SU-DHL-6 (cell line): ENCODE results near the gene RAB3GAP1.

Source experiments
- H2AFZ ChIP-seq: fragments of 200-600 bp; sonication (generic); 2 replicates; pipeline ENCODE4 v1.6.1; 2014; ENCODE audit warnings: low read depth, mild to moderate bottlenecking, moderate library complexity, mixed read lengths, antibody characterized with exemption, low read length; ENCODE audit not compliant: severe bottlenecking
- H3F3A ChIP-seq: fragments of 200-600 bp; shearing (Covaris generic); 2 replicates; pipeline ENCODE4 v1.6.0; 2016; ENCODE audit warnings: antibody characterized with exemption, mild to moderate bottlenecking; ENCODE audit not compliant: insufficient read depth
- H3K27ac ChIP-seq: fragments of 200-600 bp; sonication (generic); 2 replicates; pipeline ENCODE4 v1.5.1; 2016; ENCODE audit warnings: low read depth, mild to moderate bottlenecking, low read length, moderate library complexity, mixed read lengths
- H3K27me3 ChIP-seq: fragments of 200-600 bp; sonication (generic), shearing (Covaris generic); 2 replicates; pipeline ENCODE4 v1.6.0; 2014; ENCODE audit warnings: mild to moderate bottlenecking, low read length
- H3K36me3 ChIP-seq: fragments of 200-600 bp; sonication (generic); 2 replicates; pipeline ENCODE4 v1.6.1; 2014; ENCODE audit warnings: mild to moderate bottlenecking, low read length, mixed read lengths
- H3K4me2 ChIP-seq: fragments of 300-600, 200-600 bp; shearing (Covaris generic), sonication (generic); 2 replicates; pipeline ENCODE4 v1.6.0; 2014; ENCODE audit warnings: low read length, low read depth, mild to moderate bottlenecking; ENCODE audit not compliant: poor library complexity, severe bottlenecking
- H3K4me3 ChIP-seq: fragments of 200-600 bp; sonication (generic); 2 replicates; pipeline ENCODE4 v1.5.1; 2014; ENCODE audit warnings: antibody characterized with exemption, low read length, mild to moderate bottlenecking, mixed read lengths; ENCODE audit not compliant: insufficient read depth, poor library complexity, severe bottlenecking
- H3K79me2 ChIP-seq: fragments of 200-600 bp; sonication (generic); 2 replicates; pipeline ENCODE4 v1.6.1; 2014; ENCODE audit warnings: mild to moderate bottlenecking, low read length, moderate library complexity; ENCODE audit not compliant: insufficient read depth
- H3K9ac ChIP-seq: fragments of 200-600 bp; sonication (generic); 2 replicates; pipeline ENCODE4 v1.7.0; 2014; ENCODE audit warnings: mild to moderate bottlenecking, low read length
- H3K9me2 ChIP-seq: fragments of 200-600 bp; sonication (generic); replicated peaks from 2 replicates; pipeline ENCODE4 v1.6.1; 2014; ENCODE audit warnings: low read length; ENCODE audit not compliant: insufficient read depth
- H3K9me3 ChIP-seq: fragments of 200-600 bp; sonication (generic); 2 replicates; pipeline ENCODE4 v1.6.1; 2014; ENCODE audit warnings: low read length, mixed read lengths; ENCODE audit not compliant: insufficient read depth
- H4K20me1 ChIP-seq: fragments of 200-600 bp; sonication (generic); 2 replicates; pipeline ENCODE4 v1.6.1; 2014; ENCODE audit warnings: low read depth, mild to moderate bottlenecking, antibody characterized with exemption, low read length, moderate library complexity, mixed read lengths
- EZH2phosphoT487 ChIP-seq: fragments of 200-600 bp; sonication (generic), shearing (Covaris generic); conservative IDR thresholded peaks from 2 replicates; pipeline ENCODE4 v1.6.1; 2018; ENCODE audit warnings: mild to moderate bottlenecking, antibody characterized with exemption, low read length, moderate library complexity, mixed read lengths
- TF ChIP-seq, protein P1 (sequence below): fragments of 200-600 bp; sonication (generic); IDR thresholded peaks from one replicate; pipeline ENCODE4 v1.5.1; 2017; ENCODE audit warnings: antibody characterized with exemption, mild to moderate bottlenecking, low read length, moderate library complexity; ENCODE audit not compliant: insufficient read depth, poor library complexity, severe bottlenecking

RAB3GAP1 gene

DNA sequence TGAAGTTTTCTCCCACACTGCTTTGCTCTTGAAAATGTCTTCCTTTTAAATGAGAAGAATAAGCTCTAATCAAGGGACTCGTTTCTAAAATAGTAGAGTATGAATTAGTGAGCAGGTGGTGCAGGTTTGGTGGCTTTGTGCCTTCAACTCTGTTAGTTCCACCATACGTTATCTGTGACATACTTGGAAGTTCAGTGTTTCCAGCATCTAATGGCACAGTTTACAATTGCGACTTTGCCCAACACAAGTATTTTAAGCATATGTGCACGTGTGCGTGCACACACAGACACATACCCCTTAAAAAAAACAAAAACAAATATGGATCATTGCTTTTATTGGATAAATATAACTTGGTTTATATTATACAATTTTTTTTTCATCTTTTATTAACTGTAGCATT, 111.8 kb downstream of the RAB3GAP1 start:
- no peaks in the 10 kb centered on the region for H4K20me1 ChIP-seq
- H3K9me2 ChIP-seq, result no peaks in the 10 kb centered on the region
- H3K27ac ChIP-seq, result no peak overlapping the region
- H3F3A ChIP-seq, result no peaks in the 10 kb centered on the region; the same call in 1 of the 2 replicates
- TF ChIP-seq, protein P1, sequence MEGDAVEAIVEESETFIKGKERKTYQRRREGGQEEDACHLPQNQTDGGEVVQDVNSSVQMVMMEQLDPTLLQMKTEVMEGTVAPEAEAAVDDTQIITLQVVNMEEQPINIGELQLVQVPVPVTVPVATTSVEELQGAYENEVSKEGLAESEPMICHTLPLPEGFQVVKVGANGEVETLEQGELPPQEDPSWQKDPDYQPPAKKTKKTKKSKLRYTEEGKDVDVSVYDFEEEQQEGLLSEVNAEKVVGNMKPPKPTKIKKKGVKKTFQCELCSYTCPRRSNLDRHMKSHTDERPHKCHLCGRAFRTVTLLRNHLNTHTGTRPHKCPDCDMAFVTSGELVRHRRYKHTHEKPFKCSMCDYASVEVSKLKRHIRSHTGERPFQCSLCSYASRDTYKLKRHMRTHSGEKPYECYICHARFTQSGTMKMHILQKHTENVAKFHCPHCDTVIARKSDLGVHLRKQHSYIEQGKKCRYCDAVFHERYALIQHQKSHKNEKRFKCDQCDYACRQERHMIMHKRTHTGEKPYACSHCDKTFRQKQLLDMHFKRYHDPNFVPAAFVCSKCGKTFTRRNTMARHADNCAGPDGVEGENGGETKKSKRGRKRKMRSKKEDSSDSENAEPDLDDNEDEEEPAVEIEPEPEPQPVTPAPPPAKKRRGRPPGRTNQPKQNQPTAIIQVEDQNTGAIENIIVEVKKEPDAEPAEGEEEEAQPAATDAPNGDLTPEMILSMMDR, result no peak
- TF ChIP-seq EZH2phosphoT487, result no peak
- H3K4me2 ChIP-seq, result no peak overlapping the region
- no peaks in the 10 kb centered on the region for H3K9me3 ChIP-seq
- H2AFZ ChIP-seq, result no peak overlapping the region
- H3K36me3 ChIP-seq, result peaks cover 39% of the 10 kb centered on the region
- no peak overlapping the region for H3K9ac ChIP-seq
- no peak overlapping the region for H3K4me3 ChIP-seq
- no peaks in the 10 kb centered on the region for H3K27me3 ChIP-seq
- no peaks in the 10 kb centered on the region for H3K79me2 ChIP-seq

- peaks cover 37% of the 10 kb centered on the region for H3K36me3 ChIP-seq
- H3K79me2 ChIP-seq, result no peaks in the 10 kb centered on the region
- H3K27me3 ChIP-seq, result no peaks in the 10 kb centered on the region
- no peaks in the 10 kb centered on the region for H4K20me1 ChIP-seq
- H3K27ac ChIP-seq, result no peak overlapping the region
- no peaks in the 10 kb centered on the region for H3K9me3 ChIP-seq
- no peak overlapping the region for H3K9ac ChIP-seq
- no peak overlapping the region for H3K4me2 ChIP-seq
- TF ChIP-seq EZH2phosphoT487, result no peak
- TF ChIP-seq, protein P1, result no peak
- H3F3A ChIP-seq, result no peaks in the 10 kb centered on the region; the same call in 1 of the 2 replicates
- no peaks in the 10 kb centered on the region for H3K9me2 ChIP-seq
- H3K4me3 ChIP-seq, result no peak overlapping the region
- no peak overlapping the region for H2AFZ ChIP-seq
Observed at GRCh38 chr2:135164431-135164830, 112.3 kb downstream of the RAB3GAP1 start.

GRCh38 chr2:135167273-135167672, 115.2 kb downstream of the RAB3GAP1 start:
- H3K36me3 ChIP-seq, result peaks cover 47% of the 10 kb centered on the region
- H3K9me3 ChIP-seq, result no peaks in the 10 kb centered on the region
- TF ChIP-seq EZH2phosphoT487, result no peak
- TF ChIP-seq, protein P1, result no peak
- H3K27ac ChIP-seq, result no peak overlapping the region
- H3K9me2 ChIP-seq, result no peaks in the 10 kb centered on the region
- no peaks in the 10 kb centered on the region; the same call in 1 of the 2 replicates for H3F3A ChIP-seq
- no peaks in the 10 kb centered on the region for H3K27me3 ChIP-seq
- H3K9ac ChIP-seq, result no peak overlapping the region
- no peak overlapping the region for H3K4me2 ChIP-seq
- H2AFZ ChIP-seq, result no peak overlapping the region
- H4K20me1 ChIP-seq, result no peaks in the 10 kb centered on the region
- H3K79me2 ChIP-seq, result no peaks in the 10 kb centered on the region
- H3K4me3 ChIP-seq, result no peak overlapping the region
